ENCODE results near the gene ZC3H18. TPM values are rescaled to one million over a fixed set of nuclear protein-coding genes. Genes with fewer than 3 reads are reported as not detected.

Gene ZC3H18
- total RNA-seq, 1 donor from 2014 or later, result 48.9 TPM

GRCh38 chr16:88541831-88542616 lies 28.2 kb upstream of the ZC3H18 start:
- Mint-ChIP-seq H3K4me3 (ENCODE audit: unreplicated experiment) (no peak overlapping the region), H3K4me1 (ENCODE audit: low read depth, unreplicated experiment) (peaks cover 2% of the 10 kb centered on the region), H3K27me3 (ENCODE audit: unreplicated experiment) (peaks cover 11% of the 10 kb centered on the region), H3K36me3 (ENCODE audit: unreplicated experiment) (peaks cover 7% of the 10 kb centered on the region), H3K9me3 (ENCODE audit: unreplicated experiment) (peaks cover 15% of the 10 kb centered on the region), H3K27ac (ENCODE audit: unreplicated experiment) (peak overlapping the region; percentile 69)
- no peak for DNase-seq
- TF ChIP-seq CTCF (IDR thresholded peaks at IDR 0.05; ENCODE audit: partially characterized antibody, unreplicated experiment), result no peak

DNA sequence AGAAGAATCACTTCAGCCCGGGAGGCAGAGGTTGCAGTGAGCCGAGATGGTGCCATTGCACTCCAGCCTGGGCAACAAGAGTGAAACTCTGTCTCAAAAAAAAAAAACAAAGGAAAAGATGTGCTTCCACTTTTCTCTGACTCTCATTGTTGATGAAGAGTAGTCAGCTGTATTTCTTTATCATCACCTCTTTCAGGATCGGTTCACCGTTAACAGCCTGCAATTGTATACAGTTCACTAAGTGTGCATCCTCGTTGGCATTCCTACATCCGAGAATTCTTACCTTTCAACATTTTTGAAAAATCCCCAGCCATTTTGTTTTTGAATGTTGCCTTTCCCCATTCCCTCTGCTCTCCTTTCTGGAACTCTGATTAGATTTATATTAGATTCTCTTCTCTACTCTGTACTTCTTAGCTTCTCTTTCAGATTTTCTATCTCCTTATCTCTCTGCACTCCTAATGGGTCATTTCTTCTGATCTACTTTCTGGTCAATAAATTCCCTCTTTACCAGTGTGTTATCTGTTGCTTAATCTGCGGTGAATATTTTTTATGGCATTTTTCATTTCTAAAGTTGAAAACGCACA lies 26.9 kb upstream of the ZC3H18 start:
- peaks cover 15% of the 10 kb centered on the region for H3K9me3 Mint-ChIP-seq (ENCODE audit: unreplicated experiment)
- H3K27ac Mint-ChIP-seq (ENCODE audit: unreplicated experiment), result peak overlapping the region; percentile 69
- no peak for TF ChIP-seq CTCF (IDR thresholded peaks at IDR 0.05; ENCODE audit: partially characterized antibody, unreplicated experiment)
- peaks cover 2% of the 10 kb centered on the region for H3K4me1 Mint-ChIP-seq (ENCODE audit: low read depth, unreplicated experiment)
- H3K4me3 Mint-ChIP-seq (ENCODE audit: unreplicated experiment), result peak overlapping the region; percentile 25
- no peak for DNase-seq
- H3K36me3 Mint-ChIP-seq (ENCODE audit: unreplicated experiment), result peaks cover 7% of the 10 kb centered on the region
- peaks cover 11% of the 10 kb centered on the region for H3K27me3 Mint-ChIP-seq (ENCODE audit: unreplicated experiment)

DNA sequence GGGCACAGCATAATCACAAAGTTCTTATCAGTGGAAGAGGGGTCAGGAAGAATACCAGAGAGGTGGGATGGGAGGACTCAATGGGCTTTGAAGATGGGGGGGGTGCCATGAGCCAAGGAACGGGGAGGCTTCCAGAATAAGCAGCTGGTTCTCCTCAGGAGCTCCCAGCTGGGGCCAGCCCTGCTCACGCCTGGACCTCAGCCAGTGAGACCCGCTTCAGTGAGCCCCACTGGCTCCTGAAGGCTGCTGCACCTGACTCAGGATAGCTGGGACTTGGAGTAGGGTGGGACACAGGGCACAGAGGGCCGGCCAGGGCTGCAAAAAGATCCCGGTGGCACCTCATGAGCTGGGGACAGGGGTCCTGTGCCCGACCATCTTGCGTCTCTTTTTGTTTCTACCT lies 24.4 kb upstream of the ZC3H18 start:
- no peak overlapping the region for H3K4me3 Mint-ChIP-seq (ENCODE audit: unreplicated experiment)
- H3K4me1 Mint-ChIP-seq (ENCODE audit: low read depth, unreplicated experiment), result peaks cover 6% of the 10 kb centered on the region
- peaks cover 15% of the 10 kb centered on the region for H3K9me3 Mint-ChIP-seq (ENCODE audit: unreplicated experiment)
- H3K27me3 Mint-ChIP-seq (ENCODE audit: unreplicated experiment), result peaks cover 12% of the 10 kb centered on the region
- TF ChIP-seq CTCF (IDR thresholded peaks at IDR 0.05; ENCODE audit: partially characterized antibody, unreplicated experiment), result no peak
- H3K36me3 Mint-ChIP-seq (ENCODE audit: unreplicated experiment), result peaks cover 7% of the 10 kb centered on the region
- no peak for DNase-seq
- H3K27ac Mint-ChIP-seq (ENCODE audit: unreplicated experiment), result no peak overlapping the region

- Mint-ChIP-seq H3K4me3 (ENCODE audit: unreplicated experiment) (no peak overlapping the region), H3K27ac (ENCODE audit: unreplicated experiment) (no peak overlapping the region), H3K9me3 (ENCODE audit: unreplicated experiment) (peaks cover 9% of the 10 kb centered on the region), H3K4me1 (ENCODE audit: low read depth, unreplicated experiment) (peaks cover 10% of the 10 kb centered on the region), H3K36me3 (ENCODE audit: unreplicated experiment) (peaks cover 5% of the 10 kb centered on the region), H3K27me3 (ENCODE audit: unreplicated experiment) (peaks cover 7% of the 10 kb centered on the region)
- no peak for TF ChIP-seq CTCF (IDR thresholded peaks at IDR 0.05; ENCODE audit: partially characterized antibody, unreplicated experiment)
- DNase-seq, result no peak
Measured at GRCh38 chr16:88548131-88548874, 21.9 kb upstream of the ZC3H18 start.
